ENCODE measurements around the gene RASSF6. TPM values are rescaled to one million over a fixed set of nuclear protein-coding genes. Genes with fewer than 3 reads are reported as not detected.

RASSF6 gene
- total RNA-seq, 4 donors from 2014 or later = 0.26 to 1.2 (median 0.62) TPM

DNA sequence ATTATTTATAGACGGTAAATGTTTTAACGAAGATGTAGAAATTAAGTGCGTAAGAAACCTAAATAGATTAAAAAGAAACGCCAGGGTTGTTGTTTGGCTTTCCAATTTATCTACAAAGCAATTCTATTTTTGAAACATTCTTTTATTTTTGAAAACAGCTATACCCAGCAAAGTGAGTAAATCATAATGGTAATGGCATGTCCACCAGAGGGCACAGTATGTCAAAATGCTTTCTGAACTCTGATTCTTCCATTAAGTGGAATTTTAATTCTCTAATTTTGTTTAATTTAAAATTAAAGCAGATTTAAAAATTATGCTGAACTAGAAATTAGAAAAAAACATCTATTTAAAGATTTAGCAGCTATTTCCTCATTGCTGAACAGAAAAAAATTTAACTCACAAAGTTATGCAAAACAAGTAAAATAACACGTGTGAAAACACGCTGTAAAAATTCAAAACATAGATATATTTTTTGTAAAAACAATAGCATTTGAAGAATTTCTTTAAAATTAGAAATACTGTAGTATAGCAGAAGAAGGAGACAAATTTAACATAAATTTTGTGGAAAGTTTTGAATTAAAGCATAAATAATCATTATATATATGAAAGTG lies 26.5 kb downstream of the RASSF6 start:
- intact Hi-C loops (cut with DNase I) = loop anchor here (2.0 to 10.0 kb wide), 2 partner anchors 59 to 541 kb away; no protein-coding TSS in a partner anchor

DNA sequence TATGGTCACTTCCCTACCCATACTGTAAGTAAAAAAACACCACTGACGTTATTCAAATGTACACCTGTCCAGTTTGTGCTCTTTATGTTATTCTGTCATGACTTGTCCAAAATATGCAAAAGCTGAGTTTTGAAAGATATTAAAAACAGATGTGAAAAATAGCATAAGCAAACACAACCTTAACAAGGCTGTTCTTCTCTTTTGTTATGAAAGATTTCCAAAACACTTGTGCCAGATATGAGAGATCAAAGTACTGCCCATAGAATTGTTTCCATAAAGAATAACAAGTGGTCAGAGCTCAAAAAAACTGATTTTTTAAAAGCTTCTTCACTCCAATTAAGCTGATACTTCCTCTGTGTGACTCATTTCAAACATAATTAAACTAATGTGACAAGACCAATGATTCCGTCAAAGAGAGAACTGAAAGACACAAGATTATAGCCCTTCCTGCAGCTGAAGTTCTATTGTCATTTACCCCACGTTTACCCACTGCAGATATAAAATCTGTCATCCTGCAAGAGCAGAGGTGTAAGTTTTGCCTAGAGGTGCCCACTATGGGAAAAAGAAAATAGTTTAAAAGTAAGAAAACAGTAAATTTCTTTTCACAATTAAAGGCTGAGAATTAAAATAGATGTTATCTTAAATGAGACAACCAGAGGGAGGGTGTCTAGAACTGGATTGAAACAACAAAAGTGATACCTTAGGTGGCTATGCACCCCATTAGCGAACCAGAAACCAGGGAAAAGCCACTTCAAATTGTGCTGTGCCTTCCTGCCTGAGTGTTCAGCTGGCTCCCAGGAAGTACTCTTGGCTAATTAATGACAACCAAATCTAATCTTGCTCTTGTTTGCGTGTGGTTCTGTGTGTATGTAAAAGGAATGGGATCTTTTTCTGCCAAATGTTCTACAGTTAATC lies 30.1 kb downstream of the RASSF6 start:
- Histone ChIP-seq H3K4me1 (peaks cover 0 to 15% (median 13%) of the 10 kb centered on the region in 4 donors), H3K9me3 (no peaks in the 10 kb centered on the region), H3K36me3 (no peaks in the 10 kb centered on the region), H3K27ac (replicated peaks in 1 of 4) (no peak overlapping the region), H3K4me3 (no peak overlapping the region), H3K27me3 (no peaks in the 10 kb centered on the region)
- intact Hi-C loops (cut with DNase I) = loop anchor here (10.0 kb wide), 1 partner anchor 545 kb away; no protein-coding TSS in a partner anchor
- 37% methylated on average over 5 of the region's 5 CpGs for WGBS
- DNase-seq (ENCODE audit: extremely low spot score) = no peak
- TF ChIP-seq POLR2A (IDR thresholded peaks at IDR 0.05; ENCODE audit: low read depth) (no peak), POLR2AphosphoS5 (IDR thresholded peaks at IDR 0.05) (no peak), EP300 (IDR thresholded peaks at IDR 0.05) (no peak)
- TF ChIP-seq, protein P1, sequence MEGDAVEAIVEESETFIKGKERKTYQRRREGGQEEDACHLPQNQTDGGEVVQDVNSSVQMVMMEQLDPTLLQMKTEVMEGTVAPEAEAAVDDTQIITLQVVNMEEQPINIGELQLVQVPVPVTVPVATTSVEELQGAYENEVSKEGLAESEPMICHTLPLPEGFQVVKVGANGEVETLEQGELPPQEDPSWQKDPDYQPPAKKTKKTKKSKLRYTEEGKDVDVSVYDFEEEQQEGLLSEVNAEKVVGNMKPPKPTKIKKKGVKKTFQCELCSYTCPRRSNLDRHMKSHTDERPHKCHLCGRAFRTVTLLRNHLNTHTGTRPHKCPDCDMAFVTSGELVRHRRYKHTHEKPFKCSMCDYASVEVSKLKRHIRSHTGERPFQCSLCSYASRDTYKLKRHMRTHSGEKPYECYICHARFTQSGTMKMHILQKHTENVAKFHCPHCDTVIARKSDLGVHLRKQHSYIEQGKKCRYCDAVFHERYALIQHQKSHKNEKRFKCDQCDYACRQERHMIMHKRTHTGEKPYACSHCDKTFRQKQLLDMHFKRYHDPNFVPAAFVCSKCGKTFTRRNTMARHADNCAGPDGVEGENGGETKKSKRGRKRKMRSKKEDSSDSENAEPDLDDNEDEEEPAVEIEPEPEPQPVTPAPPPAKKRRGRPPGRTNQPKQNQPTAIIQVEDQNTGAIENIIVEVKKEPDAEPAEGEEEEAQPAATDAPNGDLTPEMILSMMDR (IDR thresholded peaks at IDR 0.05) = no peak

More for the DNA sequence above, 26.5 kb downstream of the RASSF6 start:
- H3K4me3 ChIP-seq = no peak overlapping the region
- no peak overlapping the region for H3K27ac ChIP-seq (replicated peaks in 1 of 4)
- peaks cover 0 to 16% (median 13%) of the 10 kb centered on the region in 4 donors for H3K4me1 ChIP-seq
- WGBS = 84% methylated on average over 6 of the region's 6 CpGs
- H3K9me3 ChIP-seq = no peaks in the 10 kb centered on the region
- TF ChIP-seq POLR2A (IDR thresholded peaks at IDR 0.05; ENCODE audit: low read depth) = no peak
- TF ChIP-seq, protein P1 (IDR thresholded peaks at IDR 0.05) = peak; percentile 41 to 60 (median 57)
- H3K36me3 ChIP-seq = no peaks in the 10 kb centered on the region
- H3K27me3 ChIP-seq = no peaks in the 10 kb centered on the region
- no peak for DNase-seq (ENCODE audit: extremely low spot score)

GRCh38 chr4:73589261-73589847 lies 30.9 kb downstream of the RASSF6 start:
- no peak overlapping the region for H3K27ac ChIP-seq (replicated peaks in 1 of 4)
- no peak for DNase-seq (ENCODE audit: extremely low spot score)
- no peaks in the 10 kb centered on the region for H3K36me3 ChIP-seq
- H3K27me3 ChIP-seq = no peaks in the 10 kb centered on the region
- no peaks in the 10 kb centered on the region for H3K9me3 ChIP-seq
- WGBS = 88% methylated on average over 4 of the region's 4 CpGs
- no peak for TF ChIP-seq EP300 (IDR thresholded peaks at IDR 0.05)
- no peak for TF ChIP-seq POLR2AphosphoS5 (IDR thresholded peaks at IDR 0.05)
- no peak for TF ChIP-seq POLR2A (IDR thresholded peaks at IDR 0.05; ENCODE audit: low read depth)
- TF ChIP-seq, protein P1 (IDR thresholded peaks at IDR 0.05) = no peak
- H3K4me3 ChIP-seq = no peak overlapping the region
- H3K4me1 ChIP-seq = peaks cover 0 to 15% (median 13%) of the 10 kb centered on the region in 4 donors
- intact Hi-C loops (cut with DNase I) = no loop called here

GRCh38 chr4:73588613-73589012 lies 31.6 kb downstream of the RASSF6 start:
- Histone ChIP-seq H3K4me1 (peaks cover 0 to 15% (median 13%) of the 10 kb centered on the region in 4 donors), H3K27ac (replicated peaks in 1 of 4) (no peak overlapping the region), H3K36me3 (no peaks in the 10 kb centered on the region), H3K27me3 (no peaks in the 10 kb centered on the region), H3K9me3 (no peaks in the 10 kb centered on the region), H3K4me3 (no peak overlapping the region)
- TF ChIP-seq POLR2A (IDR thresholded peaks at IDR 0.05; ENCODE audit: low read depth) = no peak
- no peak for TF ChIP-seq POLR2AphosphoS5 (IDR thresholded peaks at IDR 0.05)
- no peak for TF ChIP-seq EP300 (IDR thresholded peaks at IDR 0.05)
- TF ChIP-seq, protein P1 (IDR thresholded peaks at IDR 0.05) = no peak
- intact Hi-C loops (cut with DNase I) = no loop called here
- DNase-seq (ENCODE audit: extremely low spot score) = no peak
- 84% methylated on average over 1 of the region's 1 CpG for WGBS

Data from esophagus muscularis mucosa (tissue), 4 donors.